ENCODE data around the gene PLPPR3.

PLPPR3 gene

DNA sequence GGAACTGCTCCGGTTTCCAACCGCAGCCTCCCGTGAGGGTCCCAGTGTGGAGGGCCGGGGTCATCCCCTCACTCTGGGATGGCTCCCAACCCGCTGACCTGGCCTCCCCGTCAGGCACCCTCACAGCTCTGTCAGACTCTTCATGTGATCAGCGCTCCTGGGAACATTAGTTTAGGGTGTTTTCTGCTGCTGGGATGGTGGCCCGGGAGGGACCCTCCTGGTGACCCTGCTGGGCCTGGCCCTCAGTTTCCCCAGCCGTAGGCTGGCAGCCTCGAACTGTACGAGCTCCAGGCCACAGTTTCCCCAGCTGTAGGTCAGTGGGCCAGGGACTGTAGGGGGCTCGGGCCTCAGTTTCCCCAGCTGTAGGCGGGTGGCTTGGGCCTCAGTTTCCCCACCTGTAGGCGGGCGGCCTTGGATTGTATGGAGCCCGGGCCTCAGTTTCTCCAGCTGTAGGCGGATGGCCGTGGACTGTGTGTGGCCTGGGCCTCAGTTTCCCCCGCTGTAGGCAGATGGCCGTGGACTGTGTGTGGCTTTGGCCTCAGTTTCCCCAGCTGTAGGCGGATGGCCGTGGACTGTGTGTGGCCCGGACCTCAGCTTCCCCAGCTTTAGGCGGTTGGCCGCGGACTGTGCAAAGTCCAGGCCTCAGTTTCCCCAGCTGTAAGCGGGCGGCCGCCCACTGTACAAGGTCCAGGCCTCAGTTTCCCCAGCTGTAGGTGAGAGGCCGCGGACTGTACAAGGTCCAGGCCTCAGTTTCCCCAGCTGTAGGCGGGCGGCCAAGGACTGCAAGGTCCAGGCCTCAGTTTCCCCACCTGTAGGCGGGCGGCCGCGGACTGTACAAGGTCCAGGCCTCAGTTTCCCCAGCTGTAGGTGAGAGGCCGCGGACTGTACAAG is 25.8 kb downstream of the PLPPR3 start:
- peak overlapping the region; percentile 64 to 70 for H3K4me3 ChIP-seq (ENCODE audit: low read depth in 1 of 2, low read length in 2 of 2)
- H3K36me3 ChIP-seq (ENCODE audit: control insufficient read depth in 1 of 2, insufficient read depth in 2 of 2, low read length in 2 of 2) = peaks cover 0 to 13% of the 10 kb centered on the region in 2 donors
- no peaks in the 10 kb centered on the region for H3K27me3 ChIP-seq (ENCODE audit: control insufficient read depth in 1 of 2, insufficient read depth in 2 of 2, low read length in 2 of 2)
- H3K9me3 ChIP-seq (ENCODE audit: control insufficient read depth in 1 of 2, low read length in 2 of 2) = no peaks in the 10 kb centered on the region
- no peak overlapping the region for H3K27ac ChIP-seq (ENCODE audit: low read depth, low read length)
- H3K9ac ChIP-seq (ENCODE audit: low read depth in 1 of 2, low read length in 2 of 2) = peak overlapping the region in 1 of 2 donors; percentile 60
- H3K4me1 ChIP-seq (ENCODE audit: control insufficient read depth in 1 of 2, insufficient read depth in 2 of 2, low read length in 2 of 2) = peaks cover 17 to 31% of the 10 kb centered on the region in 2 donors

DNA sequence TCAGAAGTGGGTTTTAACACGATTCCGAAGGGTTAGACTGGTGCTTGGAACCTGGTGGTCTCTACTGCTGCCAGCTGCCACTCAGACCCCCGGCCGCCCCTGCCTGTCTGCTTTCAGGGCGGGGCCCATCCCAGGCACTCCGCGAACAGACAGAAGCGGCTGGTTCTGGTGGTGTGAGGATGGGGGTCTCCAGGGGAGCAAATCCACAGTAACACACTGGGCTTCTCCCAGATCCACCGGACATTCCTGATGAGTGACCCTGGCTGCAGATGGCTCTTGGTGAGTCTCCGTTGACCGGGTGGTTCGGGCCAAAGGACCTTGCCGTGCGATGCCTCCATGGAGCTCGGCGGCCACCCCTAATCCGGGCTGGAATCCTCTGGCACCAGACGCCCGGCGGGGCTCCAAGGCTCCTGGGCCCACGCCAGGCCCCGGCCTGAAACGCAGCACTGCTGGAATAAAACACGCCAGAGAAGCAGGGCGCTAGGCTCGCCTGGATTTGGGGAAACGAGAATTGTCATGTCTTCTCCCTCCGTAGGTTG is 26.6 kb downstream of the PLPPR3 start:
- no peak overlapping the region for H3K4me3 ChIP-seq (ENCODE audit: low read depth in 1 of 2, low read length in 2 of 2)
- H3K9ac ChIP-seq (ENCODE audit: low read depth in 1 of 2, low read length in 2 of 2) = no peak overlapping the region
- peaks cover 9 to 23% of the 10 kb centered on the region in 2 donors for H3K4me1 ChIP-seq (ENCODE audit: control insufficient read depth in 1 of 2, insufficient read depth in 2 of 2, low read length in 2 of 2)
- no peaks in the 10 kb centered on the region for H3K9me3 ChIP-seq (ENCODE audit: control insufficient read depth in 1 of 2, low read length in 2 of 2)
- H3K27me3 ChIP-seq (ENCODE audit: control insufficient read depth in 1 of 2, insufficient read depth in 2 of 2, low read length in 2 of 2) = no peaks in the 10 kb centered on the region
- no peak overlapping the region for H3K27ac ChIP-seq (ENCODE audit: low read depth, low read length)
- H3K36me3 ChIP-seq (ENCODE audit: control insufficient read depth in 1 of 2, insufficient read depth in 2 of 2, low read length in 2 of 2) = peaks cover 0 to 6% of the 10 kb centered on the region in 2 donors

DNA sequence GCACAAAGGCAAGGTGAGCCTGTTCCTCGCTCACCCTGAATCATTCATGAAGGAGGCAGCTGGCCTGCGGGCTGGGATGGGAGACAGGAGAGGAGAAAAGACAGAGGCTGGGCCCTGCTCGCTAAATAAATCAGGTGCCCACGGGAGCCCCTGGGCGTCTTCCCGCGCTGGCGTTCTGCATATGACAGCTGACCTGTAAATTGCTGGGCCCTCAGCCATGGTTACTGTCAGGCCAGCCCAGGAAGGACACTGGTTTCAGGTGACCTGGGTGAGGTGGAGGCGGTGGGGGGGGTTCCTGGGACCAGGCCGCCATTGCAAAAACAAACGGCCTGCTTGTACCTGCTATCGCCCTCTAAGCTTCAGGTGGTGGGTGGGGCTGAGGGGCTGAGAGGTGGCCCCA is 27.9 kb downstream of the PLPPR3 start:
- Histone ChIP-seq H3K27ac (ENCODE audit: low read depth, low read length) (no peak overlapping the region), H3K27me3 (ENCODE audit: control insufficient read depth in 1 of 2, insufficient read depth in 2 of 2, low read length in 2 of 2) (no peaks in the 10 kb centered on the region), H3K36me3 (ENCODE audit: control insufficient read depth in 1 of 2, insufficient read depth in 2 of 2, low read length in 2 of 2) (no peaks in the 10 kb centered on the region), H3K4me3 (ENCODE audit: low read depth in 1 of 2, low read length in 2 of 2) (no peak overlapping the region), H3K4me1 (ENCODE audit: control insufficient read depth in 1 of 2, insufficient read depth in 2 of 2, low read length in 2 of 2) (peaks cover 0 to 10% of the 10 kb centered on the region in 2 donors), H3K9ac (ENCODE audit: low read depth in 1 of 2, low read length in 2 of 2) (no peak overlapping the region), H3K9me3 (ENCODE audit: control insufficient read depth in 1 of 2, low read length in 2 of 2) (no peaks in the 10 kb centered on the region)

DNA sequence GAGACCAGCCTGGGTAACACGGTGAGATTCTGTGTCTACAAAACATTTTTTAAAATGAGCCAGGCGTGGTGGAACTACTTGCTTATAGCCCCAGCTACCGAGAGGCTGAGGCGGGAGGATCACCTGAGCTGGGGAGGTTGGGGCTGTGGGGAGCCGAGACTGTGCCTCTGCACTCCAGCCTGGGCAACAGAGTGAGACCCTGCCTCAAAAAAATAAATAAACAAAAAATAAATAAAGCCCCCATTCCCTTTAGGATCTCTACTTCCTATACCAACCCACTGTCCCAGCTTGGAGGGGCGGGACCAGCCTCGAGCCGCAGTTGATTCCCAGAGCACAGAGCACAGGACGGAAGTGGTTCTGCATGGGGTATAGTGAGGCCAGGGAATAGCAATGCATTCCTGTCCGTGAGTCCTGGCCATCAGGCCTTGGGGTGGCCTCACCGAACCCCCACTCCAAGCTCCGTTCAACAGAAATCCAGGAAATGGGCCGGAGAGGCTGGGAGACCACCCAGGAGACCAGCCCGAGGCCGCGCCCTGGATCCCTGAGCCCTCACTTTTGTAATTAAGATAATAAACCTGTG is 29.4 kb downstream of the PLPPR3 start:
- H3K36me3 ChIP-seq (ENCODE audit: control insufficient read depth in 1 of 2, insufficient read depth in 2 of 2, low read length in 2 of 2) = no peaks in the 10 kb centered on the region
- peaks cover 0 to 4% of the 10 kb centered on the region in 2 donors for H3K4me1 ChIP-seq (ENCODE audit: control insufficient read depth in 1 of 2, insufficient read depth in 2 of 2, low read length in 2 of 2)
- no peaks in the 10 kb centered on the region for H3K9me3 ChIP-seq (ENCODE audit: control insufficient read depth in 1 of 2, low read length in 2 of 2)
- no peak overlapping the region for H3K4me3 ChIP-seq (ENCODE audit: low read depth in 1 of 2, low read length in 2 of 2)
- H3K27me3 ChIP-seq (ENCODE audit: control insufficient read depth in 1 of 2, insufficient read depth in 2 of 2, low read length in 2 of 2) = no peaks in the 10 kb centered on the region
- H3K9ac ChIP-seq (ENCODE audit: low read depth in 1 of 2, low read length in 2 of 2) = no peak overlapping the region
- H3K27ac ChIP-seq (ENCODE audit: low read depth, low read length) = no peak overlapping the region

DNA sequence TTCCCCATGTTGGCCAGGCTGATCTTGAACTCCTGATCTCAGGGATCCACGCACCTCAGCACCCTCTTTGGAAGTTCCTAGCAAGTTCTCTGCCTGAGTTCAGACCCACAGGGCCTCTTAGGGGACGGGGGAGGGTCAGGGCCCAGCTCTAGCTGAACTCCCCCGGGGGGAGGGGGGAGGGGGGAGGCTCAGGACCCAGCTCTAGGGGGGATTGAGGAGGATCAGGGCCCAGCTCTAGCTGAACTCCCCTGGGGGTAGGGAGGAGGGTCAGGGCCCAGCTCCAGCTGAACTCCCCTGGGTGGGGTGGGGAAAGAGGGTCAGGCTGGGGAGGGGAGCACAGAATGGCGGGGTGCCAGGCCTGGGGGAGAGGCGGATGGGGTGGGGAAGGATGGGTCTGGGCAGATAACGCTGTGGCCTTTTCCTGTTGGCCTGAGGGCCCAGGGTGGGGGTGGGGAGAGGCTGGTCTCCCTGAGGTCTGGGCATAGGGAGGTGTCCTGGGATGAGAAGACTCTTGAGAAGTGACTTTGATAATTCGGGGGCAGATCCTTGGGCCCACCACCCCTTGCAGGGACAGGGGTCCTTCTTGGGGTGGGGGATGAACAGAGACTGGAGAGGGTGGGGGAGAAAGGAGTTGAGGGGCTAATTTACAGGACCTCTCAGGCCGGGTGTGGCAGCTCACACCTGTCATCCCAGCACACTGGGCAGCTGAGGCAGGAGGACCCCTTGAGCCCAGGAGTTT is 30.0 kb downstream of the PLPPR3 start:
- Histone ChIP-seq H3K4me3 (ENCODE audit: low read depth in 1 of 2, low read length in 2 of 2) (no peak overlapping the region), H3K27ac (ENCODE audit: low read depth, low read length) (no peak overlapping the region), H3K4me1 (ENCODE audit: control insufficient read depth in 1 of 2, insufficient read depth in 2 of 2, low read length in 2 of 2) (peaks cover 0 to 4% of the 10 kb centered on the region in 2 donors), H3K36me3 (ENCODE audit: control insufficient read depth in 1 of 2, insufficient read depth in 2 of 2, low read length in 2 of 2) (no peaks in the 10 kb centered on the region), H3K27me3 (ENCODE audit: control insufficient read depth in 1 of 2, insufficient read depth in 2 of 2, low read length in 2 of 2) (no peaks in the 10 kb centered on the region), H3K9ac (ENCODE audit: low read depth in 1 of 2, low read length in 2 of 2) (no peak overlapping the region), H3K9me3 (ENCODE audit: control insufficient read depth in 1 of 2, low read length in 2 of 2) (no peaks in the 10 kb centered on the region)

DNA sequence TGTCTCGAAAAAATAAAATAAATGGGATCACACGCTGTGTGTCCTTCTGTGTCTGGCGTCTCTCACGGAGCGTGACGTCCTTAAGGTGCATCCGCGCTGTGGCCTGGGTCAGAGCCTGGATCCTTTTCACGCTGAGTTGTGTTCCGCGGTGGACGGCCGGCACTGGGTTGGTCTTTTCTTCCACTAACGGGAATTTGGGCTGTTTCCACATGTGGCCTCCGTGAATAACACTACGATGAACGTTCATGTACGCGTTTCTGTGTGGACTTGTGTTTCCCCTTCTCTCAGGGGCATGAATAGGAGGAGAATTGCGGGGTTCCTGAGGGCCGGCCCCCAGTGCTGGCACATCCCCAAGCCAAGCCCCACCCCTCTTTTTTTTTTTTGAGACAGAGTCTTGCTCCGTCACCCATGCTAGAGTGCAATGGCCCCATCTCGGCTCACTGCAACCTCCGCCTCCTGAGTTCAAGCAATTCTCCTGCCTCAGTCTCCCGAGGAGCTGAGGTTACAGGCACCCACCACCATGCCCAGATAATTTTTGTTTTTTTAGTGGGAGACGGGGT is 30.7 kb downstream of the PLPPR3 start:
- no peaks in the 10 kb centered on the region for H3K36me3 ChIP-seq (ENCODE audit: control insufficient read depth in 1 of 2, insufficient read depth in 2 of 2, low read length in 2 of 2)
- peaks cover 0 to 2% of the 10 kb centered on the region in 2 donors for H3K4me1 ChIP-seq (ENCODE audit: control insufficient read depth in 1 of 2, insufficient read depth in 2 of 2, low read length in 2 of 2)
- H3K9ac ChIP-seq (ENCODE audit: low read depth in 1 of 2, low read length in 2 of 2) = no peak overlapping the region
- H3K9me3 ChIP-seq (ENCODE audit: control insufficient read depth in 1 of 2, low read length in 2 of 2) = no peaks in the 10 kb centered on the region
- no peak overlapping the region for H3K27ac ChIP-seq (ENCODE audit: low read depth, low read length)
- H3K4me3 ChIP-seq (ENCODE audit: low read depth in 1 of 2, low read length in 2 of 2) = no peak overlapping the region
- H3K27me3 ChIP-seq (ENCODE audit: control insufficient read depth in 1 of 2, insufficient read depth in 2 of 2, low read length in 2 of 2) = no peaks in the 10 kb centered on the region

DNA sequence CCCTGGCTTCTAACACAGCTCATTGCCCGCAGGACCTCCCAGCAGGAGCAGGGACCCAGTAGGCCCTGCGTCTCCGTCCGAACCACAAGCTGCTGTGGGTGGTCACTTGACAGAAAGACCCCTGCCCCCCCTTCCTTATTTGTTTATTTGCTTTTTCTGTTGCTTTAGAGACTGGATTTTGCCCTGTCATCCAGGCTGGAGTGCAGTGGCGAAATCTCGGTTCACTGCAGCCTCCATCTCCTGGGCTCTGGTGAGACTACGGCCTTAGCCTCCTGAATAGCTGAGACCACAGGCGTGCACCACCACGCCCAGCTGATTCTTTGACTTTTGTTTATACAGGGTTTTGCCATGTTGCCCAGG is 32.1 kb downstream of the PLPPR3 start:
- H3K4me3 ChIP-seq (ENCODE audit: low read depth in 1 of 2, low read length in 2 of 2) = no peak overlapping the region
- H3K27me3 ChIP-seq (ENCODE audit: control insufficient read depth in 1 of 2, insufficient read depth in 2 of 2, low read length in 2 of 2) = no peaks in the 10 kb centered on the region
- no peak overlapping the region for H3K9ac ChIP-seq (ENCODE audit: low read depth in 1 of 2, low read length in 2 of 2)
- no peaks in the 10 kb centered on the region for H3K4me1 ChIP-seq (ENCODE audit: control insufficient read depth in 1 of 2, insufficient read depth in 2 of 2, low read length in 2 of 2)
- H3K9me3 ChIP-seq (ENCODE audit: control insufficient read depth in 1 of 2, low read length in 2 of 2) = no peaks in the 10 kb centered on the region
- no peaks in the 10 kb centered on the region for H3K36me3 ChIP-seq (ENCODE audit: control insufficient read depth in 1 of 2, insufficient read depth in 2 of 2, low read length in 2 of 2)
- H3K27ac ChIP-seq (ENCODE audit: low read depth, low read length) = peak overlapping the region; percentile 0

DNA sequence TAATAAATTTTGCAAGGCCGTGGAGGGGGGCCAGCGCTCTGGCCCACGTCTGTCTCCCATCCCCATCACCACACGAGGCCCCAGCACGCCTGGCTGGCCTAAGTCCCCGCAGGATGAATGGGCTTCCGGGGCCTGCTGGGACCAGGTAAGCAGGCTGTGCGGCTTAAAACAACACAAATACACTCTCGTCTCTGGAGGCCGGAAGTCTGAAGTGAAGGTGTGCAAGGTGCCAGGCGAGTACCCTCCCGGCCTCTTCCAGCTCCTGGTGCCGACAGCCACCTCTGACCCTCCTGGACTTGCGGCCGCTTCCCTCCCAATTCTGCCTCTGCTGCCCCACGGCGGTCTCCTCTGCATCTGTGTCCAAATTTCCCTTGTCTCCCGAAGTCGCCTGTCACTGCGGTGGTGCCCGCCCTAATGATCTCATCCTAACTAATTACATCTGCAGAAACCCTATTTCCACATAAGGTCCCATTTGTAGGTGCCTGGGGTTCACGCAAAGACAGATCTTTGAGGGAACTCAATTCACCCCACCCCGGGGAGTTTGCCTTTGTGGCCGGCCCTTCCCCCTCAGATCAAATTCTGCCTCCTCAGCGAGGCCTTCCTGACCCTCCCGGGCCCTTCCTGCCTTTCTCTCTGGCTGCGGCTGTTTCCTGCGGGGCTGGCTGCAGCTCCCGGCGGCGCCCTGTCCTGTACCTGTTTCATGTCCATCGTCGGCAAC is 32.6 kb downstream of the PLPPR3 start:
- no peaks in the 10 kb centered on the region for H3K27me3 ChIP-seq (ENCODE audit: control insufficient read depth in 1 of 2, insufficient read depth in 2 of 2, low read length in 2 of 2)
- no peaks in the 10 kb centered on the region for H3K4me1 ChIP-seq (ENCODE audit: control insufficient read depth in 1 of 2, insufficient read depth in 2 of 2, low read length in 2 of 2)
- no peak overlapping the region for H3K9ac ChIP-seq (ENCODE audit: low read depth in 1 of 2, low read length in 2 of 2)
- no peaks in the 10 kb centered on the region for H3K9me3 ChIP-seq (ENCODE audit: control insufficient read depth in 1 of 2, low read length in 2 of 2)
- H3K27ac ChIP-seq (ENCODE audit: low read depth, low read length) = peak overlapping the region; percentile 32
- H3K36me3 ChIP-seq (ENCODE audit: control insufficient read depth in 1 of 2, insufficient read depth in 2 of 2, low read length in 2 of 2) = no peaks in the 10 kb centered on the region
- no peak overlapping the region for H3K4me3 ChIP-seq (ENCODE audit: low read depth in 1 of 2, low read length in 2 of 2)

DNA sequence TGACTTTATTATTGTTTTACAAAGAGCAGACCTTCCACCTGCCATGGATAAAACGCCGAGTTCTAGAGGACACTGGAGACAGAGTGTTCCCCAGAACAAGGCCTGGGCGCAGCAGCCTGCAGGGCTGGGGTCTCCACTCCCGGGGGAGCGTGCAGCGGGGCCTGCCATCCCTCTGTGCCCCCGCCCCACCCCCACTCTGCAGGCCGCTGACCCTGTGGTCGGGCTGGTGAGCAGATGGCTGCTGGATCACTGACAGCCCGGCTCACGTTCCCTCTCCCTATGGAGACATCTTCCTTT is 33.1 kb downstream of the PLPPR3 start:
- H3K27me3 ChIP-seq (ENCODE audit: control insufficient read depth in 1 of 2, insufficient read depth in 2 of 2, low read length in 2 of 2) = no peaks in the 10 kb centered on the region
- no peaks in the 10 kb centered on the region for H3K9me3 ChIP-seq (ENCODE audit: control insufficient read depth in 1 of 2, low read length in 2 of 2)
- no peaks in the 10 kb centered on the region for H3K4me1 ChIP-seq (ENCODE audit: control insufficient read depth in 1 of 2, insufficient read depth in 2 of 2, low read length in 2 of 2)
- H3K9ac ChIP-seq (ENCODE audit: low read depth in 1 of 2, low read length in 2 of 2) = no peak overlapping the region
- no peaks in the 10 kb centered on the region for H3K36me3 ChIP-seq (ENCODE audit: control insufficient read depth in 1 of 2, insufficient read depth in 2 of 2, low read length in 2 of 2)
- no peak overlapping the region for H3K4me3 ChIP-seq (ENCODE audit: low read depth in 1 of 2, low read length in 2 of 2)
- H3K27ac ChIP-seq (ENCODE audit: low read depth, low read length) = peak overlapping the region; percentile 32
